Mucosa of rectum (tissue), 2 donors: ENCODE measurements around the gene C19orf33.
A peak's percentile ranks its signal among the peaks of the same experiment; 100 is the strongest.

Experiments used
- H3K27ac ChIP-seq, 2 donors: one replicate each; pipeline ENCODE4 v1.7.0; 2013; ENCODE audit warnings: inconsistent platforms in 2 of 2, low read depth in 2 of 2, low read length in 2 of 2
- H3K27me3 ChIP-seq, 2 donors: one replicate each; pipeline ENCODE4 v1.7.0; 2013; ENCODE audit warnings: low read length in 2 of 2; ENCODE audit not compliant: control insufficient read depth in 2 of 2, insufficient read depth in 2 of 2
- H3K36me3 ChIP-seq, 2 donors: one replicate each; pipeline ENCODE4 v1.7.0; 2013; ENCODE audit warnings: low read length in 2 of 2; ENCODE audit not compliant: control insufficient read depth in 2 of 2, insufficient read depth in 2 of 2
- H3K4me1 ChIP-seq, 2 donors: one replicate each; pipeline ENCODE4 v1.7.0; 2013; ENCODE audit warnings: low read length in 2 of 2, mild to moderate bottlenecking in 1 of 2; ENCODE audit not compliant: control insufficient read depth in 2 of 2, insufficient read depth in 2 of 2
- H3K4me3 ChIP-seq, 2 donors: one replicate each; pipeline ENCODE4 v1.7.0; 2013; ENCODE audit warnings: low read length in 2 of 2
- H3K9ac ChIP-seq, 2 donors: one replicate each; pipeline ENCODE4 v1.7.0; 2013; ENCODE audit warnings: low read length in 2 of 2, low read depth in 1 of 2, mild to moderate bottlenecking in 1 of 2
- H3K9me3 ChIP-seq, 2 donors: one replicate each; pipeline ENCODE4 v1.7.0; 2013; ENCODE audit warnings: low read length in 2 of 2; ENCODE audit not compliant: control insufficient read depth in 2 of 2
- donor health status: healthy.
- donor health status: Normal muscosa, but diverticular disease.

C19orf33 gene

GRCh38 chr19:38278751-38279150 is 25.3 kb upstream of the C19orf33 start:
- no peak overlapping the region for H3K4me3 ChIP-seq
- peak overlapping the region; percentile 63 to 69 for H3K27ac ChIP-seq
- H3K36me3 ChIP-seq, result peaks cover 5 to 12% of the 10 kb centered on the region in 2 donors

GRCh38 chr19:38280030-38280921 is 23.8 kb upstream of the C19orf33 start:
- H3K9me3 ChIP-seq, result no peaks in the 10 kb centered on the region
- H3K4me3 ChIP-seq, result no peak overlapping the region
- H3K9ac ChIP-seq, result no peak overlapping the region
- H3K4me1 ChIP-seq, result peaks cover 11 to 21% of the 10 kb centered on the region in 2 donors
- no peaks in the 10 kb centered on the region for H3K27me3 ChIP-seq
- H3K36me3 ChIP-seq, result peaks cover 16 to 19% of the 10 kb centered on the region in 2 donors
- peak overlapping the region; percentile 9 to 16 for H3K27ac ChIP-seq

More at GRCh38 chr19:38278751-38279150, 25.3 kb upstream of the C19orf33 start:
- H3K27me3 ChIP-seq, result no peaks in the 10 kb centered on the region
- no peak overlapping the region for H3K9ac ChIP-seq
- H3K4me1 ChIP-seq, result peaks cover 20 to 36% of the 10 kb centered on the region in 2 donors
- H3K9me3 ChIP-seq, result no peaks in the 10 kb centered on the region

- Histone ChIP-seq H3K27me3 (no peaks in the 10 kb centered on the region), H3K9me3 (no peaks in the 10 kb centered on the region), H3K9ac (no peak overlapping the region), H3K4me1 (peaks cover 9 to 19% of the 10 kb centered on the region in 2 donors), H3K36me3 (peaks cover 20 to 27% of the 10 kb centered on the region in 2 donors), H3K4me3 (no peak overlapping the region), H3K27ac (no peak overlapping the region)
These were observed 22.1 kb upstream of the C19orf33 start for GRCh38 chr19:38281811-38282566.

GRCh38 chr19:38283271-38283670 is 20.8 kb upstream of the C19orf33 start:
- H3K4me1 ChIP-seq, result peaks cover 6 to 10% of the 10 kb centered on the region in 2 donors
- peaks cover 26 to 35% of the 10 kb centered on the region in 2 donors for H3K36me3 ChIP-seq
- H3K9ac ChIP-seq, result no peak overlapping the region
- no peaks in the 10 kb centered on the region for H3K9me3 ChIP-seq
- H3K4me3 ChIP-seq, result no peak overlapping the region
- H3K27me3 ChIP-seq, result no peaks in the 10 kb centered on the region
- H3K27ac ChIP-seq, result no peak overlapping the region

- H3K4me1 ChIP-seq, result peaks cover 3% of the 10 kb centered on the region in 2 donors
- no peaks in the 10 kb centered on the region for H3K9me3 ChIP-seq
- no peak overlapping the region for H3K9ac ChIP-seq
- H3K4me3 ChIP-seq, result no peak overlapping the region
- H3K36me3 ChIP-seq, result peaks cover 28 to 44% of the 10 kb centered on the region in 2 donors
- H3K27me3 ChIP-seq, result no peaks in the 10 kb centered on the region
- peak overlapping the region in 1 of 2 donors; percentile 38 for H3K27ac ChIP-seq
These were observed 19.6 kb upstream of the C19orf33 start for GRCh38 chr19:38284422-38284821.

- no peaks in the 10 kb centered on the region for H3K9me3 ChIP-seq
- H3K36me3 ChIP-seq, result peaks cover 33 to 48% of the 10 kb centered on the region in 2 donors
- no peak overlapping the region for H3K4me3 ChIP-seq
- no peaks in the 10 kb centered on the region for H3K27me3 ChIP-seq
- peaks cover 3% of the 10 kb centered on the region in 2 donors for H3K4me1 ChIP-seq
- H3K9ac ChIP-seq, result no peak overlapping the region
- H3K27ac ChIP-seq, result no peak overlapping the region
These were observed 18.5 kb upstream of the C19orf33 start for GRCh38 chr19:38285567-38285966.

GRCh38 chr19:38287604-38288003 is 16.4 kb upstream of the C19orf33 start:
- H3K36me3 ChIP-seq, result peaks cover 43 to 60% of the 10 kb centered on the region in 2 donors
- H3K4me1 ChIP-seq, result no peaks in the 10 kb centered on the region
- no peaks in the 10 kb centered on the region for H3K9me3 ChIP-seq
- no peak overlapping the region for H3K9ac ChIP-seq
- no peak overlapping the region for H3K4me3 ChIP-seq
- H3K27me3 ChIP-seq, result no peaks in the 10 kb centered on the region
- no peak overlapping the region for H3K27ac ChIP-seq

GRCh38 chr19:38288123-38288855 is 15.8 kb upstream of the C19orf33 start:
- no peak overlapping the region for H3K9ac ChIP-seq
- no peaks in the 10 kb centered on the region for H3K9me3 ChIP-seq
- peaks cover 45 to 62% of the 10 kb centered on the region in 2 donors for H3K36me3 ChIP-seq
- H3K4me1 ChIP-seq, result no peaks in the 10 kb centered on the region
- H3K4me3 ChIP-seq, result no peak overlapping the region
- no peaks in the 10 kb centered on the region for H3K27me3 ChIP-seq
- no peak overlapping the region for H3K27ac ChIP-seq

- H3K27me3 ChIP-seq, result no peaks in the 10 kb centered on the region
- no peak overlapping the region for H3K9ac ChIP-seq
- peaks cover 38 to 53% of the 10 kb centered on the region in 2 donors for H3K36me3 ChIP-seq
- H3K27ac ChIP-seq, result peak overlapping the region in 1 of 2 donors; percentile 23
- H3K9me3 ChIP-seq, result no peaks in the 10 kb centered on the region
- no peaks in the 10 kb centered on the region for H3K4me1 ChIP-seq
- H3K4me3 ChIP-seq, result no peak overlapping the region
These were observed 14.1 kb upstream of the C19orf33 start for GRCh38 chr19:38289955-38290354.
